SK-N-SH (cell line): ENCODE data around the gene RGS7.

Source experiments
- EP300 ChIP-seq, 2 experiments: IDR thresholded peaks; 2 replicates each; pipeline versions ENCODE4 v1.4.0 to v1.6.1; 2012; ENCODE audit warnings: borderline replicate concordance in 1 of 2, low read depth in 1 of 2, low read length in 1 of 2
- JUND ChIP-seq: IDR thresholded peaks from 2 replicates; pipeline ENCODE4 v1.4.0; 2012
- MXI1 ChIP-seq: IDR thresholded peaks from 2 replicates; pipeline ENCODE4 v1.6.1; 2012; ENCODE audit warnings: mild to moderate bottlenecking, low read depth, low read length, improper control_type of control experiment
- PBX3 ChIP-seq: IDR thresholded peaks from 2 replicates; pipeline ENCODE4; 2012
- POLR2AphosphoS5 ChIP-seq: IDR thresholded peaks from 2 replicates; pipeline ENCODE4 v1.6.1; 2012; ENCODE audit warnings: low read depth, low read length
- RFX5 ChIP-seq: IDR thresholded peaks from 2 replicates; pipeline ENCODE4 v1.6.1; 2012; ENCODE audit warnings: mild to moderate bottlenecking, improper control_type of control experiment, low read length
- ZBTB33 ChIP-seq: IDR thresholded peaks from 2 replicates; pipeline ENCODE4 v1.4.0; 2012; ENCODE audit warnings: low read depth, borderline replicate concordance
- TF ChIP-seq, protein P1 (sequence below): fragments of 200-600 bp; sonication (generic); IDR thresholded peaks from 2 replicates; pipeline ENCODE4 v1.6.1; 2017; ENCODE audit warnings: antibody characterized with exemption, mild to moderate bottlenecking, moderate library complexity

DNA sequence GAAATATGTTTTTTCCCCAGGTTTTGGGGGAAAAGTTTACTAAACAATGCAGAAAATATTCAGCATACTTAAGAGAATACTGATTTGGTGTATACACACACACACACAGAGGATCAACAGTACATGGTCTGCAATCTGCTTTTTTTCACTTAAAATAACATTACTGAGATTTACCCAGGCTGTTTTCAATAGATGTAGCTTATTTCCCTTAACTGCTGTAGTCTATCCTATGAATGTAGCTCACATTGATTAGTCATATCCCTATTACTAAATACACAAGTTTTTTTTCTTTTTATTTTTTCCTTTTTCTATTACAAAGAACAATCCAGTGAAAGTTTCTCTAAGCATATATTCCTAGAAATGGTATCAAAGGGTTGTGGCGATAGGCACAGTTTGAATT, 478.4 kb downstream of the RGS7 start:
- TF ChIP-seq, protein P1, sequence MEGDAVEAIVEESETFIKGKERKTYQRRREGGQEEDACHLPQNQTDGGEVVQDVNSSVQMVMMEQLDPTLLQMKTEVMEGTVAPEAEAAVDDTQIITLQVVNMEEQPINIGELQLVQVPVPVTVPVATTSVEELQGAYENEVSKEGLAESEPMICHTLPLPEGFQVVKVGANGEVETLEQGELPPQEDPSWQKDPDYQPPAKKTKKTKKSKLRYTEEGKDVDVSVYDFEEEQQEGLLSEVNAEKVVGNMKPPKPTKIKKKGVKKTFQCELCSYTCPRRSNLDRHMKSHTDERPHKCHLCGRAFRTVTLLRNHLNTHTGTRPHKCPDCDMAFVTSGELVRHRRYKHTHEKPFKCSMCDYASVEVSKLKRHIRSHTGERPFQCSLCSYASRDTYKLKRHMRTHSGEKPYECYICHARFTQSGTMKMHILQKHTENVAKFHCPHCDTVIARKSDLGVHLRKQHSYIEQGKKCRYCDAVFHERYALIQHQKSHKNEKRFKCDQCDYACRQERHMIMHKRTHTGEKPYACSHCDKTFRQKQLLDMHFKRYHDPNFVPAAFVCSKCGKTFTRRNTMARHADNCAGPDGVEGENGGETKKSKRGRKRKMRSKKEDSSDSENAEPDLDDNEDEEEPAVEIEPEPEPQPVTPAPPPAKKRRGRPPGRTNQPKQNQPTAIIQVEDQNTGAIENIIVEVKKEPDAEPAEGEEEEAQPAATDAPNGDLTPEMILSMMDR, result no peak
- no peak for TF ChIP-seq POLR2AphosphoS5
- TF ChIP-seq ZBTB33, result no peak
- no peak for TF ChIP-seq JUND
- no peak for TF ChIP-seq RFX5
- TF ChIP-seq MXI1, result no peak
- TF ChIP-seq EP300 (IDR thresholded peaks at IDR 0.05; ENCODE audit: borderline replicate concordance in 1 of 2, low read depth in 1 of 2, low read length in 1 of 2), result no peak
- TF ChIP-seq PBX3, result no peak
